GM19395 (cell line): ENCODE results near the gene SOCS2.
"Not testable (repeated sequence)": the region's sequence is repeated elsewhere in the genome, so short reads cannot be mapped to it uniquely, and the experiment has no call there.

Source experiments
- ATAC-seq: cut with Tn5 transposase; IDR thresholded peaks from one replicate; pipeline ENCODE4 v1.9.1; 2021; ENCODE audit warnings: mild to moderate bottlenecking, moderate library complexity; ENCODE audit not compliant: unreplicated experiment

SOCS2 gene

GRCh38 chr12:93571925-93572711 is at the start of gene SOCS2:
Gene SOCS2, plus strand, starts transcription at chr12:93572675. Its CDS starts 223 bp downstream, at chr12:93572898.
- ATAC-seq = peak; percentile 1

- no peak for ATAC-seq
Observed at GRCh38 chr12:93524386-93525133, 47.9 kb upstream of the SOCS2 start.

- ATAC-seq = no peak
Observed at GRCh38 chr12:93526786-93527428, 45.6 kb upstream of the SOCS2 start.

GRCh38 chr12:93530358-93530757 is 42.1 kb upstream of the SOCS2 start:
- ATAC-seq = no peak

- no peak for ATAC-seq
Observed at GRCh38 chr12:93533310-93533709, 39.2 kb upstream of the SOCS2 start.

GRCh38 chr12:93536111-93536765 is 36.2 kb upstream of the SOCS2 start:
- peak; percentile 37 for ATAC-seq

GRCh38 chr12:93536766-93537488 is 35.5 kb upstream of the SOCS2 start:
- peak; percentile 90 for ATAC-seq

- ATAC-seq = no peak
Observed at GRCh38 chr12:93537769-93538168, 34.7 kb upstream of the SOCS2 start.

- no peak for ATAC-seq
Observed at GRCh38 chr12:93539821-93540220, 32.7 kb upstream of the SOCS2 start.

- no peak for ATAC-seq
Observed at GRCh38 chr12:93540466-93540865, 32.0 kb upstream of the SOCS2 start.

- no peak for ATAC-seq
Observed at GRCh38 chr12:93541578-93542225, 30.8 kb upstream of the SOCS2 start.

GRCh38 chr12:93547778-93548177 is 24.7 kb upstream of the SOCS2 start:
- ATAC-seq = no peak

- no peak for ATAC-seq
Observed at GRCh38 chr12:93549174-93549573, 23.3 kb upstream of the SOCS2 start.

- no peak for ATAC-seq
Observed at GRCh38 chr12:93550748-93551611, 21.5 kb upstream of the SOCS2 start.

- ATAC-seq = no peak
Observed at GRCh38 chr12:93552427-93552826, 20.0 kb upstream of the SOCS2 start.

- ATAC-seq = not testable (repeated sequence)
Observed at GRCh38 chr12:93557879-93558278, 14.6 kb upstream of the SOCS2 start.

- ATAC-seq = not testable (repeated sequence)
Observed at GRCh38 chr12:93558685-93559084, 13.8 kb upstream of the SOCS2 start.

- no peak for ATAC-seq
Observed at GRCh38 chr12:93563807-93564538, 8.5 kb upstream of the SOCS2 start.
